Vagina (tissue), 2 donors: ENCODE data around the gene RABGGTA.

Experiments used
- POLR2A ChIP-seq, 2 donors: fragments of 450-650 bp; IDR thresholded peaks; one replicate each; pipeline ENCODE4 v1.6.1; 2017; ENCODE audit warnings: antibody characterized with exemption in 2 of 2, mild to moderate bottlenecking in 2 of 2, moderate library complexity in 2 of 2
- POLR2AphosphoS5 ChIP-seq, 2 donors: sonication (generic); formaldehyde crosslinking; IDR thresholded peaks; one replicate each; pipeline ENCODE4 v1.9.0; 2017; ENCODE audit warnings: antibody characterized with exemption in 2 of 2, mild to moderate bottlenecking in 2 of 2, low read depth in 1 of 2; ENCODE audit not compliant: insufficient read depth in 1 of 2
- TF ChIP-seq, protein P1 (sequence below), 3 experiments: fragments of 450-650 bp in 2 of 3; fragments of 200-600 bp in 1 of 3; sonication (generic) in 1 of 3; IDR thresholded peaks; one replicate each; pipeline ENCODE4 v1.5.1; 2017 to 2019; ENCODE audit warnings: antibody characterized with exemption in 3 of 3, mild to moderate bottlenecking in 2 of 3, moderate library complexity in 2 of 3

- TF ChIP-seq, protein P1, sequence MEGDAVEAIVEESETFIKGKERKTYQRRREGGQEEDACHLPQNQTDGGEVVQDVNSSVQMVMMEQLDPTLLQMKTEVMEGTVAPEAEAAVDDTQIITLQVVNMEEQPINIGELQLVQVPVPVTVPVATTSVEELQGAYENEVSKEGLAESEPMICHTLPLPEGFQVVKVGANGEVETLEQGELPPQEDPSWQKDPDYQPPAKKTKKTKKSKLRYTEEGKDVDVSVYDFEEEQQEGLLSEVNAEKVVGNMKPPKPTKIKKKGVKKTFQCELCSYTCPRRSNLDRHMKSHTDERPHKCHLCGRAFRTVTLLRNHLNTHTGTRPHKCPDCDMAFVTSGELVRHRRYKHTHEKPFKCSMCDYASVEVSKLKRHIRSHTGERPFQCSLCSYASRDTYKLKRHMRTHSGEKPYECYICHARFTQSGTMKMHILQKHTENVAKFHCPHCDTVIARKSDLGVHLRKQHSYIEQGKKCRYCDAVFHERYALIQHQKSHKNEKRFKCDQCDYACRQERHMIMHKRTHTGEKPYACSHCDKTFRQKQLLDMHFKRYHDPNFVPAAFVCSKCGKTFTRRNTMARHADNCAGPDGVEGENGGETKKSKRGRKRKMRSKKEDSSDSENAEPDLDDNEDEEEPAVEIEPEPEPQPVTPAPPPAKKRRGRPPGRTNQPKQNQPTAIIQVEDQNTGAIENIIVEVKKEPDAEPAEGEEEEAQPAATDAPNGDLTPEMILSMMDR (IDR thresholded peaks at IDR 0.05) = no peak
- TF ChIP-seq POLR2A (IDR thresholded peaks at IDR 0.05) = no peak
- no peak for TF ChIP-seq POLR2AphosphoS5 (IDR thresholded peaks at IDR 0.05; ENCODE audit: insufficient read depth in 1 of 2, low read depth in 1 of 2)
These were observed 35.8 kb upstream of the RABGGTA start for GRCh38 chr14:24307156-24307574.
